Transverse colon (tissue), 4 donors: ENCODE results near the gene GARS1. TPM values are rescaled to one million over a fixed set of nuclear protein-coding genes. Genes with fewer than 3 reads are reported as not detected.
A peak's percentile ranks its signal among the peaks of the same experiment; 100 is the strongest.

Experiments used
- DNase-seq: peaks from one replicate; pipeline ENCODE4 v3.0.0-alpha.2; 2019
- H3K27ac ChIP-seq, 4 donors: fragments of 200-600 bp; sonication (generic); 2 replicates each; pipeline ENCODE4 v1.5.1; 2016 to 2018; ENCODE audit warnings: inconsistent platforms in 4 of 4
- H3K27me3 ChIP-seq: fragments of 200-600 bp; sonication (generic); 2 replicates; pipeline ENCODE4 v1.5.1; 2017; ENCODE audit warnings: inconsistent platforms
- H3K36me3 ChIP-seq, 4 donors: fragments of 200-600 bp; sonication (generic); 2 replicates each; pipeline ENCODE4 v1.5.1; 2017 to 2019; ENCODE audit warnings: inconsistent platforms in 4 of 4
- H3K4me1 ChIP-seq, 4 donors: fragments of 200-600 bp; sonication (generic); 2 replicates each; pipeline ENCODE4 v1.5.1; 2017 to 2020; ENCODE audit warnings: inconsistent platforms in 4 of 4
- H3K4me3 ChIP-seq, 4 donors: fragments of 200-600 bp; sonication (generic); 1 replicate in 1 of 4; 2 replicates in 3 of 4; pipeline versions ENCODE4 v1.5.1 to v1.6.1; 2017 to 2019; ENCODE audit warnings: inconsistent platforms in 4 of 4
- H3K9me3 ChIP-seq, 2 donors: fragments of 200-600 bp; sonication (generic); 2 replicates each; pipeline ENCODE4 v1.5.1; 2017 to 2019; ENCODE audit warnings: inconsistent platforms in 2 of 2
- CTCF ChIP-seq, 5 experiments: fragments of 200-600 bp in 3 of 5; fragments of 450-650 bp in 2 of 5; sonication (generic) in 3 of 5; IDR thresholded peaks; 1 replicate in 2 of 5; 2 replicates in 3 of 5; pipeline ENCODE4 v1.5.1; 2016 to 2017; ENCODE audit warnings: antibody characterized with exemption in 5 of 5, inconsistent platforms in 3 of 5, mild to moderate bottlenecking in 2 of 5, moderate library complexity in 1 of 5
- EP300 ChIP-seq: sonication (generic); formaldehyde crosslinking; IDR thresholded peaks from one replicate; pipeline ENCODE4 v1.6.1; 2017; ENCODE audit warnings: antibody characterized with exemption, low read depth
- POLR2A ChIP-seq: fragments of 450-650 bp; IDR thresholded peaks from one replicate; pipeline ENCODE4 v1.6.1; 2016; ENCODE audit warnings: antibody characterized with exemption, mild to moderate bottlenecking, moderate library complexity
- POLR2AphosphoS5 ChIP-seq, 3 donors: sonication (generic); formaldehyde crosslinking; IDR thresholded peaks; one replicate each; pipeline ENCODE4 v1.6.1; 2016; ENCODE audit warnings: antibody characterized with exemption in 3 of 3
- WGBS, 2 donors: methylation state at CpG; one replicate each; pipeline ENCODE4 v1.1.5; 2018; ENCODE audit warnings: low coverage in 1 of 2; 5-methylcytosine and 5-hydroxymethylcytosine counted together
- in situ Hi-C, 4 donors: fragments of 200-750 bp; cut with MboI; loops; one replicate each; pipeline versions ENCODE4 v1.15.0 to v1.15.1; 2017; ENCODE audit warnings: low sequenced_read_pairs in 3 of 4, low pct_ligation_motif_present in 1 of 4, low pct_unique_long_range_greater_than_20kb in 1 of 4
- intact Hi-C: fragments of 100-400 bp; cut with DNase I; formaldehyde crosslinking; loops from one replicate; pipeline ENCODE4 v1.15.1; 2023; ENCODE audit warnings: low total_unique reads
- total RNA-seq, 4 donors: library from RNA; depleted of rRNA; stranded (reverse); fragments of >200 nt; gene quantifications; one replicate each; pipeline ENCODE4 v1.1.0, GENCODE V29; 2016

Gene GARS1
- total RNA-seq, 4 donors from 2014 or later, result 20.6 to 69.4 (median 34.5) TPM

DNA sequence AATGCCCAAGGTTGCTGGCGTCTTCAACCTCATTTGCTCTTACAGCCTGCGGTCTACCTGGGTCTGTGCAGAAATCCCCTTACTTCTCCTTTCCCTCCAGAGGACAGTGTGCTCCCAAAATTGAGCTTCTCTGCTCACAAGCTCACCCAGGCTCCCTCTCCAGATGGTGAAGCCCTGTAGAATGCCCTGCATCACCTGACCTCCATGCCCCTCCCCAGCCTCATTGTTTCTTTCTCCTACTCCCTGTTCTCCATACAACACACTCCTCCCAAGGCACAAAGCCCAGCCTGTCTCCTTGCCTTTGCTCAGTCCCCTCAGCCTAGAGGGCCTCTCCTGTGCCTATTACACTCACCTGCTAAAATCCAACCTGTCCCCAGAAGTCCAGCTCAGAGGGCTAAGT is 84.1 kb downstream of the GARS1 start:
- no peaks in the 10 kb centered on the region for H3K9me3 ChIP-seq
- no peak for DNase-seq
- 90% methylated on average over 2 of the region's 2 CpGs; no CpG with 5 or more reads in 1 of the 2 donors for WGBS, 2 donors
- H3K27me3 ChIP-seq, result peaks cover 70% of the 10 kb centered on the region
- H3K27ac ChIP-seq, result no peak overlapping the region
- in situ Hi-C loops (no loop called here), intact Hi-C loops (no loop called here)
- no peaks in the 10 kb centered on the region for H3K36me3 ChIP-seq
- peaks cover 7 to 15% (median 13%) of the 10 kb centered on the region in 4 donors for H3K4me1 ChIP-seq
- no peak overlapping the region for H3K4me3 ChIP-seq
- TF ChIP-seq CTCF (IDR thresholded peaks at IDR 0.05) (no peak), EP300 (no peak), POLR2AphosphoS5 (IDR thresholded peaks at IDR 0.05) (no peak), POLR2A (no peak)

DNA sequence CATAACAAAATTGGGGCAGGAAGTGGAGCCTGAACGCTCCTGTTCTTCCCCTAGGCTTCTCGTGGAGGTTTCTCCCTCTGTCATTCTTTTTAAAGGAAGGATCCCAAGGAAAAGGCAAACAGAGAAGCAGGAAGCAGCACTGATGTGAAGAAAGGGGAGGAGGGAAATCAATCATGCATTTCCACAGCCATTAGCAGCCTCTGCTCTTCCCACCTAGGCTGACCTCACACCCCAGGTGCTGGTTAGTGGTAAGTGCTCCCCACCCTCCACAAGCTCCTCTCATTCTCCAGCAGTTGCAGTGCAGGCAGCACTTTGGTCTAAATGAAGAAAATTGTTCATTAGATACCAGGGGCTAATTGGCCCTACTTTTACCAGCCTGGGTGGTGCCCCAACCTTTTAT is 85.0 kb downstream of the GARS1 start:
- peaks cover 77% of the 10 kb centered on the region for H3K27me3 ChIP-seq
- no peak for DNase-seq
- H3K36me3 ChIP-seq, result no peaks in the 10 kb centered on the region
- intact Hi-C loops, result no loop called here
- no peaks in the 10 kb centered on the region for H3K9me3 ChIP-seq
- 18 to 35% methylated on average over 2 of the region's 2 CpGs for WGBS, 2 donors
- in situ Hi-C loops, result no loop called here
- TF ChIP-seq POLR2AphosphoS5 (IDR thresholded peaks at IDR 0.05) (no peak), CTCF (IDR thresholded peaks at IDR 0.05) (no peak), EP300 (no peak), POLR2A (no peak)
- H3K4me3 ChIP-seq, result no peak overlapping the region
- H3K27ac ChIP-seq, result no peak overlapping the region
- peaks cover 7 to 15% (median 13%) of the 10 kb centered on the region in 4 donors for H3K4me1 ChIP-seq

GRCh38 chr7:30681331-30681797 is 86.7 kb downstream of the GARS1 start:
- 29% methylated on average over 16 of the region's 16 CpGs; no CpG with 5 or more reads in 1 of the 2 donors for WGBS, 2 donors
- Histone ChIP-seq H3K9me3 (no peaks in the 10 kb centered on the region), H3K4me3 (peak overlapping the region in 2 of 4 donors; percentile 34 to 52), H3K27me3 (peaks cover 79% of the 10 kb centered on the region), H3K36me3 (no peaks in the 10 kb centered on the region), H3K27ac (no peak overlapping the region), H3K4me1 (peaks cover 7 to 15% (median 13%) of the 10 kb centered on the region in 4 donors)
- in situ Hi-C loops, result no loop called here
- TF ChIP-seq POLR2A (no peak), EP300 (no peak), CTCF (IDR thresholded peaks at IDR 0.05) (no peak), POLR2AphosphoS5 (IDR thresholded peaks at IDR 0.05) (no peak)
- DNase-seq, result no peak
- intact Hi-C loops, result no loop called here

GRCh38 chr7:30681815-30682211 is 87.1 kb downstream of the GARS1 start:
- H3K27me3 ChIP-seq, result peaks cover 75% of the 10 kb centered on the region
- intact Hi-C loops, result no loop called here

More at GRCh38 chr7:30681815-30682211, 87.1 kb downstream of the GARS1 start:
- H3K27ac ChIP-seq, result no peak overlapping the region
- peak overlapping the region; percentile 0 to 52 (median 26) for H3K4me3 ChIP-seq
- 12% methylated on average over 28 of the region's 40 CpGs; no CpG with 5 or more reads in 1 of the 2 donors for WGBS, 2 donors
- DNase-seq, result no peak
- no peaks in the 10 kb centered on the region for H3K9me3 ChIP-seq
- H3K36me3 ChIP-seq, result no peaks in the 10 kb centered on the region
- H3K4me1 ChIP-seq, result peaks cover 7 to 15% (median 13%) of the 10 kb centered on the region in 4 donors
- TF ChIP-seq EP300 (no peak), CTCF (IDR thresholded peaks at IDR 0.05) (no peak), POLR2A (no peak), POLR2AphosphoS5 (IDR thresholded peaks at IDR 0.05) (no peak)
- in situ Hi-C loops, result no loop called here
